Fibroblast of villous mesenchyme (primary cell): Measurements from ENCODE around the gene SMAD7. TPM values are rescaled to one million over a fixed set of nuclear protein-coding genes. Genes with fewer than 3 reads are reported as not detected.

ENCODE experiments used
- DNase-seq: peaks from one replicate; pipeline ENCODE4 v3.0.0-alpha.2; 2010; ENCODE audit warnings: low read depth
- H3K4me3 ChIP-seq: 2 replicates; pipeline ENCODE4 v1.5.1; 2011; ENCODE audit warnings: low read depth, mild to moderate bottlenecking, low read length
- total RNA-seq: library from RNA; depleted of rRNA; stranded (reverse); fragments of >200 nt; gene quantifications from 2 replicates; pipeline ENCODE4 v1.2.3, GENCODE V29; 2012
- TF ChIP-seq, protein P1 (sequence below): IDR thresholded peaks from 2 replicates; pipeline ENCODE4 v1.5.1; 2012; ENCODE audit warnings: low read depth, mild to moderate bottlenecking, low read length; ENCODE audit not compliant: insufficient read depth

Gene SMAD7
- total RNA-seq, 1 donor: 28.9 TPM

DNA sequence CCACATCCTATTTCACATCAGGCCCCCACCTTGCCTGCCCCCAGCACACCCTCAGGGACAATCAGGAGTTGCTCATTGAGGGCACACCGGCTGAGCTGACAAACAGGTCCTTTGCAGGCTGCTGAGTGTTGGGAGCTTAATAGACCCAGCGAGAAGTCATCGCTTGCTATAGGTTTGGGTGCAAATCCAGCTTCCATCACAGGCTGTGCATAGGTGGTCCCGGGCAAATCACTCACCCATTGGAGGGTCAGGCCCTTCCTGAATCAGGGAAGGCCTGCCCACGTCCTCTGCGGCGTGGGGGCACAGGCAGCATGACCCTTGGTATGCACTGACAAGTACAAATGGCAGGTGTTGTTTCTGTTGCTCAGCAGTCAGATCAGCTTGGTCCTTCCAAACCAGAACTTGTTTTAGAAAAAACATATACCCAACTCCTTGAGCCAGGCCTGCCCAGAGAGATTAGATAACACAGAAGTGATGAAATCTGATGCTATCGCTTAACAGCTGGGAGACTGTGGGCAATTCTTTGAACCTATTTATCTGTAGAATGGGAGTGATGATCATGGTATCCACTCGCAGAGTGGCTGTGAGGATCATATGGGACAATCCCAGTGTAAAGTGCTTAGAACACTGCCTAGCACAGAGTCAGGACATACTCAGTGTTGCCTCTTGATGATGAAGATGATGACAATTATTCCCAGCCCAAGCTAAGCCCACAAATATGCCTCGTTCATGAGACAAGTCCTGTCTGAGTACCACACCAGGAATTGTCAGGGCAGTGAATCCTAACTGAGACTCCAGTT lies 34.9 kb downstream of the SMAD7 start:
- DNase-seq: peak; percentile 83
- TF ChIP-seq, protein P1, sequence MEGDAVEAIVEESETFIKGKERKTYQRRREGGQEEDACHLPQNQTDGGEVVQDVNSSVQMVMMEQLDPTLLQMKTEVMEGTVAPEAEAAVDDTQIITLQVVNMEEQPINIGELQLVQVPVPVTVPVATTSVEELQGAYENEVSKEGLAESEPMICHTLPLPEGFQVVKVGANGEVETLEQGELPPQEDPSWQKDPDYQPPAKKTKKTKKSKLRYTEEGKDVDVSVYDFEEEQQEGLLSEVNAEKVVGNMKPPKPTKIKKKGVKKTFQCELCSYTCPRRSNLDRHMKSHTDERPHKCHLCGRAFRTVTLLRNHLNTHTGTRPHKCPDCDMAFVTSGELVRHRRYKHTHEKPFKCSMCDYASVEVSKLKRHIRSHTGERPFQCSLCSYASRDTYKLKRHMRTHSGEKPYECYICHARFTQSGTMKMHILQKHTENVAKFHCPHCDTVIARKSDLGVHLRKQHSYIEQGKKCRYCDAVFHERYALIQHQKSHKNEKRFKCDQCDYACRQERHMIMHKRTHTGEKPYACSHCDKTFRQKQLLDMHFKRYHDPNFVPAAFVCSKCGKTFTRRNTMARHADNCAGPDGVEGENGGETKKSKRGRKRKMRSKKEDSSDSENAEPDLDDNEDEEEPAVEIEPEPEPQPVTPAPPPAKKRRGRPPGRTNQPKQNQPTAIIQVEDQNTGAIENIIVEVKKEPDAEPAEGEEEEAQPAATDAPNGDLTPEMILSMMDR: no peak
- H3K4me3 ChIP-seq: no peak overlapping the region

DNA sequence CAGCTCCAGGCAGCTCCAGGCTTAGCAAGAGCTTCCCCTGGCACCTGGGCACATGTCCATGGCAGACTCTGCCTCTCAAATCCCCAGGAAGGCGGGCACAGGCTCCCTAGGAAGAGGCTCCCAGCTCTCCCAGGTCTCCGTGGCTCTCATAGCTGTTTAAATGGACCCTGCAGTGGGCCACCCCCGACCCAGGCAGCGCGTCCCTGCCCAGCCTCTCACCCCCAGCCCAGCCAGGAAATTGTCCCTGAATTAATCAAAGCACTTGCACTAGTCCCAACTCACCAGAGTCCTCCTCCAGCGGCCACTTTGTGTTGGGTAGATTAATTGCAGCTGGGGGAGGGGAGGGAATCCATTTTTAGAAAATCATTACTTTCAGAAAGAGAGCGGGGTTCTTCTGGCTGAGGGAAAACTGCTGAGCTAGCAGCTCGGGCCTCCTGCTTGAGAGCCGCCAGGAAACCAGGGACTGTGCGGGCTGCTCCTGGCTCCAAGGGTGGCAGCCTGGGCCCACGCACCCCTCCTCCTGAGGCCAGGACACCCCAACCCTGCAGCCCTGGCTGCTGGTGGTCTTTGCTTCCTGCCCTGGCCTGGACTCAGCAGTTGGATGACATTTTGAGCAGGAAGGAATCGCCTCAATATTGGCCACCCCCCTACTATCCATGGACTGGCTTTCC lies 36.0 kb downstream of the SMAD7 start:
- TF ChIP-seq, protein P1: no peak
- no peak overlapping the region for H3K4me3 ChIP-seq
- DNase-seq: no peak

DNA sequence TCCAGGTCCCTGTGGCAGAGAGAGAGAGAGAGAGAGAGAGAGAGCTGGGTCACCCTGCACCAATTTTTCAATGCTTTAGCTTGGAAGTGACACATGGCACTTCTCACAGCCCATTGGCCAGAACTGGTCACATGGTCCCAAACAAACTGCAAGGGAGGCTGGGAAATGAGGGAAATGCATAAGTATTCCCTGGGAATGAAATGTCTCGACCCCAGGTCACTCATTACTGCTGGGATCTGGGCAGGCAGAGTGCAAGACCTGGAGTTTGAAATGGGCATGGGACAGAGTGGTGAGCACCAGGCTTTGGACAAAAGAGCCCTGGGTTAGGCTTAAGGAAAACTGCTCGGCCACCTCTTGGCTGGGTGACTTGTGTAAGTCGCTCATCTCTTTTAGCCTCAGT lies 37.0 kb downstream of the SMAD7 start:
- TF ChIP-seq, protein P1: no peak

DNA sequence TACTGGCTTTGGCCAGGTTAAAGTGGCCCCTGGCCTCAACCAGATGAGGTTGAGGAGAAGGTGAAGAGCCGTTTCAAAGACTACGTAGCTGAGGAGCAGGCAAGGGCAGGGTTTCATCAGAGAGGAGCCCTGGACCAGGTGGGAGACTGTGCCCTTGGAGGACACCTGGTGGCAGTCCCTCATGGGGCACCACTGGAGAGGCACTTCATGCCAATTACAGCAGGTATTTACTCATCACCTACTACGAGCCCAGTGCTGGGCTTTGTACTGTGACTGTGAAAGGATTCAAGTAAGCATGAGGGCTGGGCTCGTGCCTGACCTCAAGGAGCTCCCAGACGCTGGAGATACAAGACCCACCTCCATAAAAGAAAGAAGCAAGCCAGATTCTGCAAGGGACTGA lies 37.6 kb downstream of the SMAD7 start:
- no peak for DNase-seq
- H3K4me3 ChIP-seq: no peak overlapping the region
- TF ChIP-seq, protein P1: no peak

More for the DNA sequence above, 37.0 kb downstream of the SMAD7 start:
- no peak overlapping the region for H3K4me3 ChIP-seq
- no peak for DNase-seq

DNA sequence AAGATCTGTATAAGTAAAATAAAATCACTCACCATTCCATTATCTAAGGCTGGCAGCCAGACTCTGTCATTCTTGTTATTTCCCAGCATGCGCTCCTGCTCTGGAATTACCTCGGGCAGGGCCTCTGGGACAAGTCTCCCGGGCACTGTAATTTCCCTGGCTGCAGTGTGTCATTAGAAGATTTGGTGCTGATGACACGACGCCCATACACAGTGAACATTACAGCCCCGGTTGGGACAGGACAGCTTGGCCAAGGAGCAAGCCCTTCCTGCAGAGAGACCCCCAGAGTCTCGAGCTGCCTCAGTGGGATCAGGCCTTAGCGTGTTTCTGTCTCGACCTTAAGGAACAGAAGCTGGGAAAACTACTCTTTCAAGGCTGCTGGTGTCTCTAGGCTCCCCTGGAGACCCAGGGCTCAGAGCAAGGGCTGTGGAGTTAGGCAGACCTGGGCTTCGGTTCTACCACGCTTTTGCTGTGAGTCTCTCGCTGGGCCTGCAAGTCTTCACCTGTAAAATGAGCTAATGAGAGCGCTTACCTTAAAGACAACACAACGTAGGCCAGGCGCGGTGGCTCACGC lies 39.7 kb downstream of the SMAD7 start:
- H3K4me3 ChIP-seq: no peak overlapping the region
- no peak for DNase-seq
- TF ChIP-seq, protein P1: no peak

DNA sequence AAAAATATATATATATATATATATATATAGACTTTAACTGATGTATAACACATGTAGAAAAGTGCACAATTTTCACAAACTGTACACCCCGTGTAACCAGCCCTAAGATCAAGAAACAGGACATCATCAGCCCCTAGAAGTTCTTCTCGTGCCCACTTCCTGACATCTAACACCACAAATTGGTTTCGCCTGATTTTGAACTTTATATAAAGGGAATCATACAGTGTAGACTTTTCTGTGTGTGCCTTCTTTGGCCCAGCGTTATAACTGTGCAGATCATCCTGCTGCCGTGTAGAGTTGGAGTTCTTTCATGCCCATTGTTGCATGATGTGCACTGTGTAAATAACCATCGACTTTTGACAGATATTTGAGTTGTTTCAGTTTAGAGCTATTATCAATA lies 41.0 kb downstream of the SMAD7 start:
- no peak overlapping the region for H3K4me3 ChIP-seq
- DNase-seq: no peak
- TF ChIP-seq, protein P1: no peak
